Bladder microvascular endothelial cell (primary cell): Measurements from ENCODE around the gene FZD10. TPM values are rescaled to one million over a fixed set of nuclear protein-coding genes. Genes with fewer than 3 reads are reported as not detected.

Source experiments
- total RNA-seq: library from RNA; depleted of rRNA; stranded (reverse); fragments of >200 nt; gene quantifications from 2 replicates; pipeline ENCODE4 v1.2.3, GENCODE V29; 2014

FZD10 gene, protein sequence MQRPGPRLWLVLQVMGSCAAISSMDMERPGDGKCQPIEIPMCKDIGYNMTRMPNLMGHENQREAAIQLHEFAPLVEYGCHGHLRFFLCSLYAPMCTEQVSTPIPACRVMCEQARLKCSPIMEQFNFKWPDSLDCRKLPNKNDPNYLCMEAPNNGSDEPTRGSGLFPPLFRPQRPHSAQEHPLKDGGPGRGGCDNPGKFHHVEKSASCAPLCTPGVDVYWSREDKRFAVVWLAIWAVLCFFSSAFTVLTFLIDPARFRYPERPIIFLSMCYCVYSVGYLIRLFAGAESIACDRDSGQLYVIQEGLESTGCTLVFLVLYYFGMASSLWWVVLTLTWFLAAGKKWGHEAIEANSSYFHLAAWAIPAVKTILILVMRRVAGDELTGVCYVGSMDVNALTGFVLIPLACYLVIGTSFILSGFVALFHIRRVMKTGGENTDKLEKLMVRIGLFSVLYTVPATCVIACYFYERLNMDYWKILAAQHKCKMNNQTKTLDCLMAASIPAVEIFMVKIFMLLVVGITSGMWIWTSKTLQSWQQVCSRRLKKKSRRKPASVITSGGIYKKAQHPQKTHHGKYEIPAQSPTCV
- total RNA-seq, result under 0.01 and 0.13 TPM in 2 replicates

DNA sequence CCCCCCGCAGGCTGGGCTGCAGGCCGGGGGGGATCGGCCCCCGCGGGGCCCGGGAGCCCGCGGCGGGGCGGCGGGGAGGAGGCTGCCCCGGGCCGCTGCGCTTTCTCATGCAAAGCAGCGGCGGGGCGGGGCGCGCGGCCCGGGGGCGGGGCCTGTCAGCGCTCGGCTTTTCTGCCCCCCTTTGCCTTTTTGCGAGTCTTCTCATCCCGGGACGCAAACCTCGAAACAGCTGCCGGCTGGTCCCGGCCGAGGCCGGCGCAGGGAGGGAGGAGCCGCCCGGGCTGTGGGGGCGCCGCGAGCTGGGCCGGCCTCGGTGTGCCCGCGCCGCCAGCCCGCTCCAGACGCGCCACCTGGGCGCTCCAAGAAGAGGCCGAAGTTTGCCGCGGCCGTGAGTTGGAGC, at the start of gene FZD10:
Gene FZD10, plus strand, starts transcription at position 198 of the 400 bp plus-strand sequence. CDS start 479 bp downstream, outside the sequence.

Other genes starting within 250 kb of the FZD10 start
- not detected in 2 replicates for gene PIWIL1, start 175.4 kb downstream of the FZD10 start, total RNA-seq